H9 (cell line): Measurements from ENCODE around the gene FEV. TPM values are rescaled to one million over a fixed set of nuclear protein-coding genes. Genes with fewer than 3 reads are reported as not detected.

Experiments
- DNase-seq: peaks from one replicate; pipeline ENCODE4 v3.0.0-alpha.2; 2017
- H2AFZ ChIP-seq: one replicate; pipeline ENCODE4 v1.6.1; 2013; ENCODE audit warnings: mild to moderate bottlenecking, low read length, control low read depth, moderate library complexity
- H2AK5ac ChIP-seq: 2 replicates; pipeline ENCODE4 v1.6.1; 2013; ENCODE audit warnings: low read length, control low read depth, mixed read lengths; ENCODE audit not compliant: insufficient read length
- H2BK120ac ChIP-seq: one replicate; pipeline ENCODE4 v1.6.1; 2013; ENCODE audit warnings: low read depth, mild to moderate bottlenecking, low read length, control low read depth, inconsistent platforms; ENCODE audit not compliant: poor library complexity, severe bottlenecking
- H2BK12ac ChIP-seq: 2 replicates; pipeline ENCODE4 v1.6.1; 2013; ENCODE audit warnings: low read length, control low read depth, mixed read lengths, low read depth; ENCODE audit not compliant: insufficient read length
- H2BK15ac ChIP-seq: 2 replicates; pipeline ENCODE4 v1.6.1; 2013; ENCODE audit warnings: low read depth, low read length, control low read depth
- H2BK20ac ChIP-seq: one replicate; pipeline ENCODE4 v1.6.1; 2013; ENCODE audit warnings: low read depth, mild to moderate bottlenecking, low read length, control low read depth, inconsistent platforms; ENCODE audit not compliant: poor library complexity, severe bottlenecking
- H2BK5ac ChIP-seq: 2 replicates; pipeline ENCODE4 v1.6.1; 2013; ENCODE audit warnings: low read length, control low read depth, mixed read lengths; ENCODE audit not compliant: insufficient read length
- H3K14ac ChIP-seq: 2 replicates; pipeline ENCODE4 v1.6.1; 2013; ENCODE audit warnings: low read length, control low read depth; ENCODE audit not compliant: insufficient read depth
- H3K18ac ChIP-seq: 2 replicates; pipeline ENCODE4 v1.6.1; 2013; ENCODE audit warnings: low read depth, mild to moderate bottlenecking, mixed read lengths, low read length, control low read depth; ENCODE audit not compliant: insufficient read length
- H3K23ac ChIP-seq: 2 replicates; pipeline ENCODE4 v1.6.1; 2013; ENCODE audit warnings: low read length, control low read depth, mixed read lengths, low read depth; ENCODE audit not compliant: insufficient read length
- H3K23me2 ChIP-seq: 2 replicates; pipeline ENCODE4 v1.6.1; 2013; ENCODE audit warnings: low read depth, mild to moderate bottlenecking, mixed read lengths, low read length, control low read depth; ENCODE audit not compliant: insufficient read length, poor library complexity, severe bottlenecking
- H3K27ac ChIP-seq: 2 replicates; pipeline ENCODE4 v1.5.1; 2013; ENCODE audit warnings: low read length, control low read depth, mixed read lengths, low read depth; ENCODE audit not compliant: insufficient read length
- H3K27me3 ChIP-seq: 2 replicates; pipeline ENCODE4 v1.6.1; 2013; ENCODE audit warnings: low read length, control low read depth, inconsistent platforms; ENCODE audit not compliant: insufficient read depth
- H3K4ac ChIP-seq: 2 replicates; pipeline ENCODE4 v1.6.1; 2013; ENCODE audit warnings: low read depth, mild to moderate bottlenecking, control low read depth, inconsistent platforms, low read length, moderate library complexity
- H3K4me1 ChIP-seq: 2 replicates; pipeline ENCODE4 v1.6.1; 2013; ENCODE audit warnings: low read length, control low read depth, inconsistent platforms; ENCODE audit not compliant: insufficient read depth
- H3K4me2 ChIP-seq: 2 replicates; pipeline ENCODE4 v1.6.1; 2013; ENCODE audit warnings: low read length, control low read depth, mixed read lengths; ENCODE audit not compliant: insufficient read length, insufficient read depth
- H3K56ac ChIP-seq: 2 replicates; pipeline ENCODE4 v1.6.1; 2013; ENCODE audit warnings: low read depth, mild to moderate bottlenecking, mixed read lengths, low read length, control low read depth; ENCODE audit not compliant: insufficient read length
- H3K79me1 ChIP-seq: 2 replicates; pipeline ENCODE4 v1.6.1; 2013; ENCODE audit warnings: low read depth, mild to moderate bottlenecking, moderate library complexity, low read length, control low read depth, inconsistent platforms; ENCODE audit not compliant: insufficient read depth, poor library complexity, severe bottlenecking
- H3K79me2 ChIP-seq: 2 replicates; pipeline ENCODE4 v1.6.1; 2013; ENCODE audit warnings: low read length, control low read depth, inconsistent platforms; ENCODE audit not compliant: insufficient read depth
- H3K9ac ChIP-seq: 2 replicates; pipeline ENCODE4 v1.6.1; 2013; ENCODE audit warnings: low read length, control low read depth, mixed read lengths; ENCODE audit not compliant: insufficient read length; ENCODE audit errors: extremely low read depth
- H3K9me3 ChIP-seq: one replicate; pipeline ENCODE4 v1.6.1; 2013; ENCODE audit warnings: low read depth, low read length, inconsistent platforms; ENCODE audit not compliant: control insufficient read depth
- H3T11ph ChIP-seq: one replicate; pipeline ENCODE4 v1.6.1; 2013; ENCODE audit warnings: mild to moderate bottlenecking, low read length, control low read depth, inconsistent platforms
- H4K20me1 ChIP-seq: one replicate; pipeline ENCODE4 v1.6.1; 2013; ENCODE audit not compliant: control insufficient read depth, insufficient read length, insufficient read depth
- H4K5ac ChIP-seq: 2 replicates; pipeline ENCODE4 v1.6.1; 2013; ENCODE audit warnings: low read depth, mild to moderate bottlenecking, mixed read lengths, low read length, control low read depth; ENCODE audit not compliant: insufficient read length
- H4K8ac ChIP-seq: replicated peaks from 2 replicates; pipeline ENCODE4 v1.6.1; 2013; ENCODE audit warnings: low read length, control low read depth, mixed read lengths, low read depth; ENCODE audit not compliant: insufficient read length
- H4K91ac ChIP-seq: 2 replicates; pipeline ENCODE4 v1.6.1; 2013; ENCODE audit warnings: low read depth, mild to moderate bottlenecking, moderate library complexity, mixed read lengths, low read length, control low read depth; ENCODE audit not compliant: insufficient read length
- H3K27ac Mint-ChIP-seq, 3 experiments: 2 replicates in 2 of 3; 3 replicates in 1 of 3; pipeline ENCODE4 v1.8.0; 2020 to 2021; ENCODE audit warnings: mixed read lengths in 3 of 3, mild to moderate bottlenecking in 1 of 3, moderate library complexity in 1 of 3
- H3K27me3 Mint-ChIP-seq: 2 replicates; pipeline ENCODE4 v1.8.0; 2021; ENCODE audit warnings: low read depth, mild to moderate bottlenecking, moderate library complexity, mixed read lengths
- H3K36me3 Mint-ChIP-seq, 3 experiments: 2 replicates in 2 of 3; 3 replicates in 1 of 3; pipeline ENCODE4 v1.8.0; 2020 to 2021; ENCODE audit warnings: low read depth in 3 of 3, mixed read lengths in 3 of 3; ENCODE audit not compliant: insufficient read depth in 1 of 3
- H3K4me1 Mint-ChIP-seq, 2 experiments: 2 replicates each; pipeline ENCODE4 v1.8.0; 2020; ENCODE audit warnings: mixed read lengths in 2 of 2
- H3K4me3 Mint-ChIP-seq, 2 experiments: 2 replicates in 1 of 2; 3 replicates in 1 of 2; pipeline ENCODE4 v1.8.0; 2020 to 2021; ENCODE audit warnings: mild to moderate bottlenecking in 2 of 2, mixed read lengths in 2 of 2, moderate library complexity in 1 of 2
- H3K9me3 Mint-ChIP-seq, 2 experiments: 2 replicates in 1 of 2; 3 replicates in 1 of 2; pipeline ENCODE4 v1.8.0; 2020; ENCODE audit warnings: mild to moderate bottlenecking in 2 of 2, mixed read lengths in 2 of 2, moderate library complexity in 1 of 2
- WGBS: extraction: QIAGEN DNeasy Blood & Tissue Kit; methylation state at CpG from one replicate; pipeline ENCODE4 v1.1.7; 2013; ENCODE audit warnings: missing lambda C conversion rate, low lambda C conversion rate, mixed read lengths; ENCODE audit not compliant: insufficient read length; ENCODE audit errors: extremely low coverage; 5-methylcytosine and 5-hydroxymethylcytosine counted together
- total RNA-seq: library from RNA; stranded (reverse); gene quantifications from 2 replicates; pipeline ENCODE4 v1.2.1, GENCODE V29; 2021
- TF ChIP-seq, protein P1 (sequence below): fragments of 200-600 bp; sonication (generic); conservative IDR thresholded peaks from 3 replicates; pipeline ENCODE4 v1.8.0; 2021; ENCODE audit warnings: antibody characterized with exemption, mild to moderate bottlenecking

Gene FEV
- total RNA-seq, 1 experiment from 2014 or later = not detected

DNA sequence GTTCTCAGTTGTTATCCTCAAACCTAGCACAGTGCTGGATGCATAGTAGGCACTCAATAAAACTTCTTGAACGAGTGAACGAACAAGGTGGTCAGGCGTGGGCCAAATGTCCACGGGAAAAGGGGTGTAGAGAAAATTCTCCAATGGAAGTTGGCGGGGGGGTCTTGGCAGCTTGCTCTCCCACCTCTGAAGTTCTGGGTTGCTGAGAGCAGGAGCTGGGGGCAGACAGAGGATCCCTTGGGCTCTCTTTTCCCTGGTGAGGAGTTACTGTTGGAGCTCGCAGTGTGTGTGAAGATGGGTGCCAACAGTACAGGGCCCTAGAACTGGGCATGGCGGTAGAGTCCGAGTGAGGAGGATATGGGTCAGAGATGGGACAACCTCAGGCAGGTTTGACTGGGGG lies 10.6 kb upstream of the FEV start:
- H4K20me1 ChIP-seq = no peaks in the 10 kb centered on the region
- H3K18ac ChIP-seq = no peak overlapping the region
- H3K27ac ChIP-seq = no peak overlapping the region
- H3K56ac ChIP-seq = no peak overlapping the region
- Mint-ChIP-seq H3K27ac (no peak overlapping the region), H3K4me1 (peaks cover 26 to 42% of the 10 kb centered on the region in 2 experiments), H3K36me3 (no peaks in the 10 kb centered on the region; a peak in 1 of 7 replicates), H3K4me3 (0 out of 5 replicates have a peak overlapping the region, but pooled peaks of 1 of the 2 experiments have one; percentile 23), H3K27me3 (peaks cover 99% of the 10 kb centered on the region), H3K9me3 (peaks cover 0 to 10% of the 10 kb centered on the region in 2 experiments; a peak in 4 of 5 replicates)
- H3K14ac ChIP-seq = no peak overlapping the region
- no peaks in the 10 kb centered on the region for H3K9me3 ChIP-seq
- H3K79me2 ChIP-seq = no peaks in the 10 kb centered on the region
- no peak overlapping the region for H3K4ac ChIP-seq
- H3T11ph ChIP-seq = no peak overlapping the region
- no CpG with 5 or more reads among the region's 8 CpGs for WGBS
- no peak overlapping the region for H2BK15ac ChIP-seq
- DNase-seq = no peak
- no peak overlapping the region for H2BK5ac ChIP-seq
- H4K8ac ChIP-seq = no peak overlapping the region
- no peak overlapping the region for H3K4me2 ChIP-seq
- no peak overlapping the region for H2BK20ac ChIP-seq
- H3K27me3 ChIP-seq = peaks cover 95% of the 10 kb centered on the region
- H4K91ac ChIP-seq = no peak overlapping the region
- no peak overlapping the region for H3K23ac ChIP-seq
- H3K9ac ChIP-seq = no peak overlapping the region
- H2BK120ac ChIP-seq = no peak overlapping the region
- TF ChIP-seq, protein P1, sequence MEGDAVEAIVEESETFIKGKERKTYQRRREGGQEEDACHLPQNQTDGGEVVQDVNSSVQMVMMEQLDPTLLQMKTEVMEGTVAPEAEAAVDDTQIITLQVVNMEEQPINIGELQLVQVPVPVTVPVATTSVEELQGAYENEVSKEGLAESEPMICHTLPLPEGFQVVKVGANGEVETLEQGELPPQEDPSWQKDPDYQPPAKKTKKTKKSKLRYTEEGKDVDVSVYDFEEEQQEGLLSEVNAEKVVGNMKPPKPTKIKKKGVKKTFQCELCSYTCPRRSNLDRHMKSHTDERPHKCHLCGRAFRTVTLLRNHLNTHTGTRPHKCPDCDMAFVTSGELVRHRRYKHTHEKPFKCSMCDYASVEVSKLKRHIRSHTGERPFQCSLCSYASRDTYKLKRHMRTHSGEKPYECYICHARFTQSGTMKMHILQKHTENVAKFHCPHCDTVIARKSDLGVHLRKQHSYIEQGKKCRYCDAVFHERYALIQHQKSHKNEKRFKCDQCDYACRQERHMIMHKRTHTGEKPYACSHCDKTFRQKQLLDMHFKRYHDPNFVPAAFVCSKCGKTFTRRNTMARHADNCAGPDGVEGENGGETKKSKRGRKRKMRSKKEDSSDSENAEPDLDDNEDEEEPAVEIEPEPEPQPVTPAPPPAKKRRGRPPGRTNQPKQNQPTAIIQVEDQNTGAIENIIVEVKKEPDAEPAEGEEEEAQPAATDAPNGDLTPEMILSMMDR = no peak
- H2BK12ac ChIP-seq = no peak overlapping the region
- H3K79me1 ChIP-seq = no peaks in the 10 kb centered on the region
- H2AFZ ChIP-seq = no peak overlapping the region
- peaks cover 4% of the 10 kb centered on the region; the same call in 1 of the 2 replicates for H3K4me1 ChIP-seq
- no peak overlapping the region for H2AK5ac ChIP-seq
- H4K5ac ChIP-seq = no peak overlapping the region
- no peaks in the 10 kb centered on the region for H3K23me2 ChIP-seq
